IMR-90 (cell line): ENCODE data around the gene TMEM214. TPM values are rescaled to one million over a fixed set of nuclear protein-coding genes. Genes with fewer than 3 reads are reported as not detected.
A peak's percentile ranks its signal among the peaks of the same experiment; 100 is the strongest.

ENCODE experiments used
- ATAC-seq: fragments of 200-7000 bp; cut with Tn5 transposase; 2 replicates; pipeline ENCODE4 v1.9.1; 2020; ENCODE audit warnings: low read depth, mild to moderate bottlenecking, moderate library complexity
- BruUV-seq: library from RNA; stranded (reverse); fragments of 400-500 nt; replicated peaks from 2 replicates; lab custom pipeline; 2021; lab: Mats Ljungman, UMichigan
- CTCF ChIA-PET: fragments of 300-600 bp; formaldehyde crosslinking; extraction: SDS; loops from one replicate; lab custom pipeline; 2021; ENCODE audit warnings: antibody characterized with exemption; lab: Yijun Ruan, JAX
- POLR2A ChIA-PET: fragments of 300-600 bp; sonication (Branson Sonifier 250); formaldehyde crosslinking; loops from one replicate; lab custom pipeline; 2022; ENCODE audit warnings: antibody characterized with exemption; ENCODE audit not compliant: unreplicated experiment; lab: Charles Lee
- DNase-seq: peaks from one replicate; pipeline ENCODE4 v3.0.0; 2013
- H2AFZ ChIP-seq: replicated peaks from 2 replicates; pipeline ENCODE3; 2013; ENCODE audit warnings: low read length, mild to moderate bottlenecking; ENCODE audit not compliant: poor library complexity
- H2AK5ac ChIP-seq: 2 replicates; pipeline ENCODE4 v1.6.1; 2013; ENCODE audit warnings: low read depth, low read length, inconsistent platforms
- H2AK9ac ChIP-seq: replicated peaks from 2 replicates; pipeline ENCODE3; 2013; ENCODE audit warnings: mild to moderate bottlenecking, low read depth, low read length, moderate library complexity; ENCODE audit not compliant: poor library complexity
- H2BK120ac ChIP-seq: 2 replicates; pipeline ENCODE4 v1.6.1; 2013; ENCODE audit warnings: low read depth, low read length, inconsistent platforms
- H2BK15ac ChIP-seq: 3 replicates; pipeline ENCODE4 v1.6.1; 2013; ENCODE audit warnings: low read depth, low read length, inconsistent platforms
- H2BK20ac ChIP-seq: 2 replicates; pipeline ENCODE4 v1.6.1; 2013; ENCODE audit warnings: low read depth, mild to moderate bottlenecking, inconsistent platforms, low read length, moderate library complexity
- H2BK5ac ChIP-seq: 2 replicates; pipeline ENCODE4 v1.6.1; 2013; ENCODE audit warnings: mild to moderate bottlenecking, low read depth, low read length, inconsistent platforms; ENCODE audit not compliant: poor library complexity, severe bottlenecking
- H3K14ac ChIP-seq: replicated peaks from 2 replicates; pipeline ENCODE4 v1.6.1; 2013; ENCODE audit warnings: low read depth, low read length, inconsistent platforms
- H3K18ac ChIP-seq: 2 replicates; pipeline ENCODE4 v1.6.1; 2013; ENCODE audit warnings: low read depth, low read length, control low read depth
- H3K23ac ChIP-seq: 2 replicates; pipeline ENCODE4 v1.6.1; 2013; ENCODE audit warnings: low read depth, low read length, inconsistent platforms
- H3K27ac ChIP-seq: 2 replicates; pipeline ENCODE4 v1.5.1; 2013; ENCODE audit warnings: mild to moderate bottlenecking, control low read depth, low read length; ENCODE audit not compliant: insufficient read depth
- H3K27me3 ChIP-seq: 2 replicates; pipeline ENCODE4 v1.6.1; 2013; ENCODE audit warnings: low read length; ENCODE audit not compliant: control insufficient read depth, insufficient read depth
- H3K36me3 ChIP-seq: 2 replicates; pipeline ENCODE4 v1.6.1; 2013; ENCODE audit warnings: low read length, mixed read lengths; ENCODE audit not compliant: control insufficient read depth, insufficient read depth
- H3K4ac ChIP-seq: 2 replicates; pipeline ENCODE4 v1.6.1; 2013; ENCODE audit warnings: low read depth, low read length, inconsistent platforms
- H3K4me1 ChIP-seq: 2 replicates; pipeline ENCODE4 v1.6.1; 2013; ENCODE audit warnings: low read length, mixed read lengths; ENCODE audit not compliant: control insufficient read depth, insufficient read depth
- H3K4me2 ChIP-seq: 2 replicates; pipeline ENCODE4 v1.6.1; 2013; ENCODE audit warnings: low read depth, mild to moderate bottlenecking, control low read depth, low read length, moderate library complexity
- H3K4me3 ChIP-seq: 2 replicates; pipeline ENCODE4 v1.5.1; 2013; ENCODE audit warnings: low read depth, mild to moderate bottlenecking, control low read depth, low read length, moderate library complexity; ENCODE audit not compliant: insufficient read depth
- H3K56ac ChIP-seq: 2 replicates; pipeline ENCODE4 v1.6.1; 2013; ENCODE audit warnings: low read length, inconsistent platforms; ENCODE audit not compliant: insufficient read depth; ENCODE audit errors: extremely low read depth
- H3K79me1 ChIP-seq, 2 experiments: 2 replicates each; pipeline ENCODE4 v1.6.1; 2013; ENCODE audit warnings: low read length in 2 of 2, inconsistent platforms in 1 of 2, low read depth in 1 of 2
- H3K9ac ChIP-seq: 2 replicates; pipeline ENCODE4 v1.6.1; 2013; ENCODE audit warnings: low read depth, low read length, control low read depth
- H3K9me1 ChIP-seq: 2 replicates; pipeline ENCODE4 v1.6.1; 2013; ENCODE audit warnings: low read length, inconsistent platforms; ENCODE audit not compliant: insufficient read depth
- H3K9me3 ChIP-seq: 2 replicates; pipeline ENCODE4 v1.6.1; 2013; ENCODE audit warnings: low read length; ENCODE audit not compliant: control insufficient read depth, insufficient read depth
- H4K20me1 ChIP-seq: 2 replicates; pipeline ENCODE4 v1.6.1; 2013; ENCODE audit warnings: low read length, inconsistent platforms; ENCODE audit not compliant: insufficient read depth
- H4K5ac ChIP-seq: 2 replicates; pipeline ENCODE4 v1.6.1; 2013; ENCODE audit warnings: mild to moderate bottlenecking, low read depth, low read length, control low read depth
- H4K8ac ChIP-seq, 2 experiments: 2 replicates each; pipeline ENCODE4 v1.6.1; 2013; ENCODE audit warnings: low read depth in 2 of 2, low read length in 2 of 2, control low read depth in 1 of 2, inconsistent platforms in 1 of 2
- H4K91ac ChIP-seq: 2 replicates; pipeline ENCODE4 v1.6.1; 2013; ENCODE audit warnings: low read depth, low read length, inconsistent platforms; ENCODE audit not compliant: insufficient read depth
- CEBPB ChIP-seq: IDR thresholded peaks from 2 replicates; pipeline ENCODE4 v1.6.1; 2012; ENCODE audit warnings: low read depth, low read length, improper control_type of control experiment
- CTCF ChIP-seq: conservative IDR thresholded peaks from 2 replicates; pipeline ENCODE4 v1.5.1; 2012; ENCODE audit warnings: mild to moderate bottlenecking, low read depth, low read length, improper control_type of control experiment
- RAD21 ChIP-seq: IDR thresholded peaks from 2 replicates; pipeline ENCODE4 v1.6.1; 2012; ENCODE audit warnings: low read length, improper control_type of control experiment
- SMC3 ChIP-seq: fragments of 150-350 bp; IDR thresholded peaks from 2 replicates; pipeline ENCODE4 v1.6.1; 2016; ENCODE audit warnings: low read depth, mild to moderate bottlenecking, antibody characterized with exemption, low read length, moderate library complexity
- WGBS, 2 experiments: methylation state at CpG; one replicate each; pipeline versions ENCODE4 v1.1.5 to v1.1.7; 2013; ENCODE audit warnings: missing lambda C conversion rate in 2 of 2; ENCODE audit not compliant: insufficient read length in 1 of 2; ENCODE audit errors: extremely low coverage in 2 of 2; 5-methylcytosine and 5-hydroxymethylcytosine counted together
- dilution Hi-C: fragments of 300-500 bp; cut with HindIII; formaldehyde crosslinking; loops from one replicate; pipeline ENCODE4 v1.14.3; 2018; ENCODE audit warnings: low sequenced_read_pairs; ENCODE audit not compliant: unreplicated experiment
- in situ Hi-C: fragments of 300-500 bp; cut with MboI; formaldehyde crosslinking; loops from 3 replicates; pipeline ENCODE4 v1.14.3; 2019; ENCODE audit warnings: low sequenced_read_pairs, inconsistent platforms, mixed read lengths
- intact Hi-C: fragments of 100-400 bp; cut with micrococcal nuclease; formaldehyde crosslinking; loops from 2 replicates; pipeline ENCODE4 v1.10.0; 2022
- polyA plus RNA-seq, 3 experiments: library from polyadenylated mRNA; depleted of rRNA; stranded (reverse); fragments of >200 nt; gene quantifications; 2 replicates each; pipeline ENCODE4 v1.2.3, GENCODE V29; 2012; ENCODE audit warnings: low replicate concordance in 1 of 3
- total RNA-seq: library from RNA; depleted of rRNA; stranded (reverse); fragments of >200 nt; gene quantifications from 2 replicates; pipeline ENCODE4 v1.2.3, GENCODE V29; 2012

TMEM214 gene
- total and polyA plus RNA-seq, 2 of the 4 experiments (the other 2 are of a cell fraction): 32.1 to 121 TPM

- H3K9ac ChIP-seq: no peak overlapping the region
- H4K20me1 ChIP-seq: peaks cover 8% of the 10 kb centered on the region
- 11% methylated on average over 28 of the region's 38 CpGs; no CpG with 5 or more reads in 1 of the 2 experiments for WGBS, 2 experiments
- no peaks in the 10 kb centered on the region; the same call in 1 of the 2 replicates for H3K9me1 ChIP-seq
- TF ChIP-seq CTCF: peak; percentile 40
- peak; percentile 23; the same call in 1 of the 2 replicates for TF ChIP-seq SMC3
- peak; percentile 46; the same call in 1 of the 2 replicates for TF ChIP-seq RAD21
- no peak for TF ChIP-seq CEBPB
- dilution Hi-C loops: no loop called here
- H3K23ac ChIP-seq: no peak overlapping the region
- peak overlapping the region; percentile 86 for H2AFZ ChIP-seq
- H2BK120ac ChIP-seq: no peak overlapping the region
- H3K56ac ChIP-seq: no peak overlapping the region
- peak overlapping the region; percentile 6; the same call in 1 of the 2 replicates for H3K4me2 ChIP-seq
- POLR2A ChIA-PET: no interaction called here
- no peak overlapping the region for H3K14ac ChIP-seq
- peak overlapping the region; percentile 58 for H4K91ac ChIP-seq
- ATAC-seq (peak; percentile 7), DNase-seq (peak; percentile 45)
- H2AK5ac ChIP-seq: peak overlapping the region; percentile 51
- H2BK15ac ChIP-seq: no peak overlapping the region
- H2AK9ac ChIP-seq: peak overlapping the region; percentile 91
- H4K5ac ChIP-seq: no peak overlapping the region
- peaks cover 0 to 31% of the 10 kb centered on the region in 2 experiments; a peak in 2 of 4 replicates for H3K79me1 ChIP-seq
- in situ Hi-C loops: no loop called here
- CTCF ChIA-PET: interaction anchor here (1.3 kb wide), 1 partner anchor 239 kb away, joined by 3 read pairs; no protein-coding TSS in a partner anchor
- H2BK20ac ChIP-seq: no peak overlapping the region
- intact Hi-C loops: loop anchor here (1.0 to 5.0 kb wide), 2 partner anchors 35 to 238 kb away; partner anchors contain the start of gene DPYSL5
- H2BK5ac ChIP-seq: no peak overlapping the region
- H3K36me3 ChIP-seq: peaks cover 23% of the 10 kb centered on the region; the same call in 1 of the 2 replicates
- peak overlapping the region; percentile 42 for H3K4ac ChIP-seq
- TSS peak; percentile 86 for BruUV-seq
- peak overlapping the region; percentile 45 to 55; a peak in 2 of 4 replicates for H4K8ac ChIP-seq
- no peaks in the 10 kb centered on the region for H3K9me3 ChIP-seq
- peaks cover 11% of the 10 kb centered on the region for H3K4me1 ChIP-seq
- H3K27ac ChIP-seq: peak overlapping the region; percentile 64
- H3K18ac ChIP-seq: no peak overlapping the region
- no peak overlapping the region for H3K4me3 ChIP-seq
- no peaks in the 10 kb centered on the region for H3K27me3 ChIP-seq
Measured at GRCh38 chr2:27085673-27086089, 52.9 kb downstream of the TMEM214 start.
